Tibial nerve (tissue), 3 donors: Measurements from ENCODE around the gene KRT84.

Source experiments
- CTCF ChIP-seq, 5 experiments: fragments of 200-600 bp in 3 of 5; fragments of 450-650 bp in 2 of 5; sonication (generic) in 3 of 5; IDR thresholded peaks; one replicate each; pipeline ENCODE4 v1.5.1; 2016 to 2019; ENCODE audit warnings: antibody characterized with exemption in 5 of 5, mild to moderate bottlenecking in 3 of 5, moderate library complexity in 2 of 5
- POLR2A ChIP-seq, 2 donors: fragments of 450-650 bp; IDR thresholded peaks; one replicate each; pipeline ENCODE4 v1.6.1; 2017; ENCODE audit warnings: antibody characterized with exemption in 2 of 2, mild to moderate bottlenecking in 2 of 2, moderate library complexity in 2 of 2

GRCh38 chr12:52401926-52402325 is 16.5 kb upstream of the KRT84 start:
- TF ChIP-seq CTCF (IDR thresholded peaks at IDR 0.05) (no peak), POLR2A (IDR thresholded peaks at IDR 0.05) (no peak)
